GM20431 (cell line): ENCODE measurements around the gene CDHR4.

Experiments
- in situ Hi-C: fragments of 300-500 bp; cut with MseI, MboI; formaldehyde crosslinking; loops from one replicate; pipeline ENCODE4 v1.15.0; 2020; ENCODE audit warnings: low sequenced_read_pairs; ENCODE audit not compliant: unreplicated experiment

CDHR4 gene

GRCh38 chr3:49747792-49748480 is 51.7 kb downstream of the CDHR4 start:
- in situ Hi-C loops = no loop called here

GRCh38 chr3:49745986-49746385 is 53.7 kb downstream of the CDHR4 start:
- in situ Hi-C loops = no loop called here
